Kidney epithelial cell (primary cell): ENCODE measurements around the gene CDRT4. TPM values are rescaled to one million over a fixed set of nuclear protein-coding genes. Genes with fewer than 3 reads are reported as not detected.

Experiments
- DNase-seq: peaks from one replicate; pipeline ENCODE4 v3.0.0-alpha.2; 2010; ENCODE audit warnings: low read depth
- H3K27me3 ChIP-seq: 2 replicates; pipeline ENCODE4 v1.6.0; 2011; ENCODE audit warnings: low read length; ENCODE audit not compliant: control insufficient read depth, insufficient read depth
- H3K36me3 ChIP-seq: 2 replicates; pipeline ENCODE4 v1.5.1; 2011; ENCODE audit warnings: low read length; ENCODE audit not compliant: control insufficient read depth, insufficient read depth
- H3K4me3 ChIP-seq: 2 replicates; pipeline ENCODE4 v1.5.1; 2011; ENCODE audit warnings: low read depth, mild to moderate bottlenecking, control low read depth, low read length
- CTCF ChIP-seq: IDR thresholded peaks from 2 replicates; pipeline ENCODE4 v1.5.1; 2011; ENCODE audit warnings: mild to moderate bottlenecking, moderate library complexity, low read length, control low read depth, inconsistent platforms; ENCODE audit not compliant: insufficient read depth, poor library complexity, severe bottlenecking
- total RNA-seq: library from RNA; depleted of rRNA; stranded (reverse); fragments of >200 nt; gene quantifications from 2 replicates; pipeline ENCODE4 v1.2.3, GENCODE V29; 2015

CDRT4 gene
- total RNA-seq, 1 donor from 2014 or later: 3.6 TPM

DNA sequence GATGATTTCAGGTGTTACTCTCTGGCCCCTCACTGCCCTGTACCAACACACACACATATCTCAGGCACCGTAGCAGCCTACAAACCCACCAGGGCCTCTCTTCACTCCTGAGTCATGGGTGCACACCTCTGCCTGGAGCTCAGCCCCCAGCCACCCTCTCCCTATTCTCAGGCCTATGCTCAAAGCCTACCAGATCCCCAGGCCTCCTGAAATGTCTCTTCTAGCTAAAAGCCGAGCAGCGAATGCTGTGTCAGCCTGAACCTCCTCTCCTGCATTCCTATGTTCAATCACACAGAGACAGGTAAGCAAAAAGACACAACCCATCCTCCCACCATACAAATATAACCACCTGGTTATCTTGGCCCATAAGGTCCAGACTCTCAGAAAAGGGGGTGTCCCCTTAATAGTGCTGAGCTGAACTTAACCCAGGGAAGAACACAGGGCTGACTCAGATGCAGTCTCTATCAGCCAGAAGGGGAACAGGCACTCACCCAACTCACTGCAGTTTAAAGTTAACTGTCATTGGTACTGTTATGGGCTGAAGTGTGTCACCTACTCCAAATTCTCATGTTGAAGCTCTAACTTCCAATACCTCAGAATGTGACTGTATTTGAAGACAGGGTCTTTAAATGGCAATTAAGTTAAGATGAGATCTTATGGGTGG is 64.0 kb downstream of the CDRT4 start:
- DNase-seq: no peak
- H3K27me3 ChIP-seq: no peaks in the 10 kb centered on the region
- H3K4me3 ChIP-seq: no peak overlapping the region
- no peaks in the 10 kb centered on the region for H3K36me3 ChIP-seq
- TF ChIP-seq CTCF: no peak

DNA sequence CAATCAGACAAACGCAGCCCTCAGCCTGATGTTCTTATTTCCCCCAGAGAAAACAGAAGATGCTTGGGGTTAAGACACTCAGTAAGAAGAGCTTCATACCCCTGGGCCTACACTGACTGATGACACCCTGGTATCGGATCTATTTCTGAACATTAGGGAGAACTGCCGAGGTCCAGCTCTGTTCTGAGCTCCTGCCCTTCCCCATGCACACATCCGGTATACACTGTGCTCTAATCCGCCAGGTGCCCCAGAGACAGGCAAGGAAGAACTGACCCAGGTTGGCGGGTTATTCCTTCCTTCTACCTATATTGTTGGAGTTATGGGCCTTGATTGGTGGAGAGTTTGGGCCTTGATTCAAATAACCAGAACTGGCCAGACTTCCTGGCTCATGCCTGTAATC is 68.0 kb downstream of the CDRT4 start:
- Histone ChIP-seq H3K36me3 (no peaks in the 10 kb centered on the region), H3K27me3 (no peaks in the 10 kb centered on the region), H3K4me3 (no peak overlapping the region)
- no peak for DNase-seq
- no peak for TF ChIP-seq CTCF

GRCh38 chr17:15398736-15399331 is 68.6 kb downstream of the CDRT4 start:
- DNase-seq: no peak
- Histone ChIP-seq H3K36me3 (no peaks in the 10 kb centered on the region), H3K4me3 (no peak overlapping the region), H3K27me3 (no peaks in the 10 kb centered on the region)
- TF ChIP-seq CTCF: no peak

GRCh38 chr17:15398291-15398690 is 69.1 kb downstream of the CDRT4 start:
- Histone ChIP-seq H3K27me3 (no peaks in the 10 kb centered on the region), H3K36me3 (no peaks in the 10 kb centered on the region), H3K4me3 (no peak overlapping the region)
- TF ChIP-seq CTCF: no peak
- no peak for DNase-seq

DNA sequence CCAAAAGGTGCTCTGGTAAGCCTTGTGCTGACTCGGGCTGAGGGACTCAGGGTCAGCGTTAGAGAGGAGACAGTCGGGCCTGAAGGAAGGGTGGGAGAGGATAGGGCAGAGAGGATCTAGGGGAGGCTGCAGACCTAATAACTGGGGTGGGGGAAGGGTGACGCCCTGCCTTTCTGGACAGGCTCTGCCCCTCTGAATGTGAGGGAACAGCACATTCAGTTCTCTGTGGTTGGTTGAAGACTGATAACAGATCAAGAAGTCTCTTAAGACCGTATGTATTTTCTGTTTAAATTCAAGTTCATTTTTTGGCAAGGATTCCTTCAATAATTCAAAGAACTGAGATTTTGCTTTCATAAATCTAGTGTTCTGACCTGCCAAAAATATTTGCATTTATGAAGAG is 69.8 kb downstream of the CDRT4 start:
- no peak for TF ChIP-seq CTCF
- H3K4me3 ChIP-seq: no peak overlapping the region
- no peak for DNase-seq
- no peaks in the 10 kb centered on the region for H3K36me3 ChIP-seq
- no peaks in the 10 kb centered on the region for H3K27me3 ChIP-seq

GRCh38 chr17:15395091-15395490 is 72.3 kb downstream of the CDRT4 start:
- H3K36me3 ChIP-seq: no peaks in the 10 kb centered on the region
- TF ChIP-seq CTCF: no peak
- DNase-seq: no peak
- H3K27me3 ChIP-seq: no peaks in the 10 kb centered on the region
- H3K4me3 ChIP-seq: no peak overlapping the region
